Thyroid gland (tissue), 4 donors: ENCODE results near the gene MROH7. TPM values are rescaled to one million over a fixed set of nuclear protein-coding genes. Genes with fewer than 3 reads are reported as not detected.

Experiments used
- total RNA-seq, 4 donors: library from RNA; depleted of rRNA; stranded (reverse); fragments of >200 nt; gene quantifications; one replicate each; pipeline ENCODE4 v1.2.3, GENCODE V29; 2016

MROH7 gene
- total RNA-seq, 4 donors from 2014 or later, result 16.7 to 24.1 (median 20.8) TPM

Other genes with a start within 250 kb of the MROH7 start
- gene SSBP3, start 235.4 kb upstream of the MROH7 start, total RNA-seq, result 10 to 100 TPM; 15.4 to 23.0 (median 18.2) TPM
- 10 to 100 TPM; 27.1 to 93.0 (median 70.5) TPM for gene ACOT11, start 93.6 kb upstream of the MROH7 start, total RNA-seq
- not detected for gene FAM151A, start 18.3 kb upstream of the MROH7 start, total RNA-seq
- 10 to 100 TPM; 12.6 to 26.0 (median 21.8) TPM for gene TTC4, start 74.1 kb downstream of the MROH7 start, total RNA-seq
- gene PARS2, start 122.7 kb downstream of the MROH7 start, total RNA-seq, result 1 to 10 TPM; 4.8 to 7.4 (median 6.0) TPM
- gene TTC22, start 159.5 kb downstream of the MROH7 start, total RNA-seq, result 10 to 100 TPM in 3 of 4 donors, 1 to 10 TPM in 1; 8.0 to 14.0 (median 11.1) TPM
- gene DHCR24, start 245.4 kb downstream of the MROH7 start, total RNA-seq, result 10 to 100 TPM; 22.4 to 82.2 (median 40.4) TPM